Measurements from ENCODE around the gene ZNF581. TPM values are rescaled to one million over a fixed set of nuclear protein-coding genes. Genes with fewer than 3 reads are reported as not detected.

The ZNF581 gene
- total RNA-seq, 1 experiment from 2014 or later = 46.2 TPM

DNA sequence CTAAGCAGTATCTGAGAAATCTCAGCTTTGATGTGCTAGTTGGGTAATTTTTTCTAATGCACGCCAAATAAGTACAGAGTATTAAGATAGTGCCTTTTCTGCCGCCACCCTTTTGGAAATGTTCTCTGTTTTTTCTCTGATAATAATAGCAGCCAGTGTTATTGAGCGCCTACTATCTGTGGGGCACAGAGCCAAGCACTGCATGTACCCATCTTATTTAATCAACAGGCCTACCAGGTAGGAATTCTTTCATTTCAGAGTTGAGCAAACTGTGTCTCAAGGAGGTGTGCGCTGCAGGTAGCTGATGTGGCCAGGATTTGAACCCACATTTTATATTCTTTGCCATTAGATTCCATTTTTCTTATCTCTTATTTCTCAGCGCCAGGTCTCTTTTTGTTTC, 32.9 kb downstream of the ZNF581 start:
- H3K27me3 Mint-ChIP-seq (ENCODE audit: insufficient read depth, unreplicated experiment) = no peaks in the 10 kb centered on the region
- peaks cover 91% of the 10 kb centered on the region for H3K36me3 Mint-ChIP-seq (ENCODE audit: insufficient read depth, unreplicated experiment)
- H3K9me3 Mint-ChIP-seq (ENCODE audit: unreplicated experiment) = no peaks in the 10 kb centered on the region
- Histone ChIP-seq H3K27me3 (replicated peaks; ENCODE audit: control insufficient read depth, insufficient read depth, low read length) (no peaks in the 10 kb centered on the region), H3K4me1 (peaks cover 30% of the 10 kb centered on the region), H3K4me3 (ENCODE audit: low read depth, low read length) (peak overlapping the region; percentile 76), H3K36me3 (ENCODE audit: control insufficient read depth, insufficient read depth, low read length) (peaks cover 5% of the 10 kb centered on the region; the same call in 1 of the 2 replicates), H3K9me3 (no peaks in the 10 kb centered on the region)
- TF ChIP-seq, protein P1, sequence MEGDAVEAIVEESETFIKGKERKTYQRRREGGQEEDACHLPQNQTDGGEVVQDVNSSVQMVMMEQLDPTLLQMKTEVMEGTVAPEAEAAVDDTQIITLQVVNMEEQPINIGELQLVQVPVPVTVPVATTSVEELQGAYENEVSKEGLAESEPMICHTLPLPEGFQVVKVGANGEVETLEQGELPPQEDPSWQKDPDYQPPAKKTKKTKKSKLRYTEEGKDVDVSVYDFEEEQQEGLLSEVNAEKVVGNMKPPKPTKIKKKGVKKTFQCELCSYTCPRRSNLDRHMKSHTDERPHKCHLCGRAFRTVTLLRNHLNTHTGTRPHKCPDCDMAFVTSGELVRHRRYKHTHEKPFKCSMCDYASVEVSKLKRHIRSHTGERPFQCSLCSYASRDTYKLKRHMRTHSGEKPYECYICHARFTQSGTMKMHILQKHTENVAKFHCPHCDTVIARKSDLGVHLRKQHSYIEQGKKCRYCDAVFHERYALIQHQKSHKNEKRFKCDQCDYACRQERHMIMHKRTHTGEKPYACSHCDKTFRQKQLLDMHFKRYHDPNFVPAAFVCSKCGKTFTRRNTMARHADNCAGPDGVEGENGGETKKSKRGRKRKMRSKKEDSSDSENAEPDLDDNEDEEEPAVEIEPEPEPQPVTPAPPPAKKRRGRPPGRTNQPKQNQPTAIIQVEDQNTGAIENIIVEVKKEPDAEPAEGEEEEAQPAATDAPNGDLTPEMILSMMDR (IDR thresholded peaks at IDR 0.05; ENCODE audit: insufficient read depth in 1 of 2, low read depth in 1 of 2, low read length in 1 of 2, severe bottlenecking in 1 of 2, unreplicated experiment in 1 of 2) = no peak
- DNase-seq = no peak
- H3K27ac Mint-ChIP-seq (ENCODE audit: unreplicated experiment) = peak overlapping the region; percentile 66
- intact Hi-C loops (cut with micrococcal nuclease; ENCODE audit: unreplicated experiment) = no loop called here
- ChIA-PET CTCF (interaction anchor here (0.5 kb wide), 1 partner anchor 22 kb away, joined by 3 read pairs; no protein-coding TSS in a partner anchor), POLR2A (interaction anchor here (0.5 kb wide), 1 partner anchor 22 kb away, joined by 4 read pairs; no protein-coding TSS in a partner anchor)
- TSS peak; percentile 38 for BruUV-seq (replicated peaks)
- peak overlapping the region; percentile 94 for H3K4me3 Mint-ChIP-seq (ENCODE audit: unreplicated experiment)
- H3K4me1 Mint-ChIP-seq (ENCODE audit: low read depth, unreplicated experiment) = peaks cover 38% of the 10 kb centered on the region

DNA sequence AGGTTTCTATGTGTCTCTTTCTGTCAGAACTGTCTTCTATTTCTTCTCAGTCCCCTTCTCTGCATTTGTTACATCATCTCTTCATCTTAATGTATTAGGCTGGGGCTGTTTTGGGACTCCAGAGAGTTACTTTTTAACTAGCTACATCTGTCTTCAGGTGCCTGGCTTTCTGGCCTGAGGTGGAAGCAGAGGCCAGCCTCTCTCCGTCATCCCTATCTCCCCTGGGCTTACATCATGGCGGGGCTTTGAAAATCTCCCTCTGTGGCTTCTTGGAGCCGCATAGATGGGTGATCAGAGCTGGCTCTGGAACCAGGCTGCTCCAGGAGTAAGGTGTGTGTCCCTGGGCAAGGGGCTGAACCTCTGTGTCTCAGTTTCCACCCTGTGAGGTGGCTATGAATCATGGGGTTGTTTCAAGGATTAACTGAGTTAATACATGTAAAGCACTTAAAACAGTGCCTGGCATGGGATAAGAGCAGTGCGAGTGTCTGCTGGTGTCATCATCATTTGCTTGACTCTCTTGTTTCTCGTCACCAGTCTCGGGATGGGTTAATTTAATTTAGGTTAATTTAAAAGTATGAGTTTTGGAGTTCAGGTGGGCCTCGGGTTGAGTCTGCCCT, 33.5 kb downstream of the ZNF581 start:
- Histone ChIP-seq H3K9me3 (no peaks in the 10 kb centered on the region), H3K27me3 (replicated peaks; ENCODE audit: control insufficient read depth, insufficient read depth, low read length) (no peaks in the 10 kb centered on the region), H3K4me3 (ENCODE audit: low read depth, low read length) (no peak overlapping the region), H3K4me1 (peaks cover 26% of the 10 kb centered on the region), H3K36me3 (ENCODE audit: control insufficient read depth, insufficient read depth, low read length) (peaks cover 5% of the 10 kb centered on the region; the same call in 1 of the 2 replicates)
- TF ChIP-seq, protein P1 (IDR thresholded peaks at IDR 0.05; ENCODE audit: insufficient read depth in 1 of 2, low read depth in 1 of 2, low read length in 1 of 2, severe bottlenecking in 1 of 2, unreplicated experiment in 1 of 2) = no peak
- H3K27me3 Mint-ChIP-seq (ENCODE audit: insufficient read depth, unreplicated experiment) = no peaks in the 10 kb centered on the region
- peaks cover 88% of the 10 kb centered on the region for H3K36me3 Mint-ChIP-seq (ENCODE audit: insufficient read depth, unreplicated experiment)
- no peak for DNase-seq
- peak overlapping the region; percentile 66 for H3K27ac Mint-ChIP-seq (ENCODE audit: unreplicated experiment)
- CTCF ChIA-PET = interaction anchor here (0.5 kb wide), 1 partner anchor 23 kb away, joined by 3 read pairs; no protein-coding TSS in a partner anchor
- no TSS peak for BruUV-seq (replicated peaks)
- no peaks in the 10 kb centered on the region for H3K9me3 Mint-ChIP-seq (ENCODE audit: unreplicated experiment)
- intact Hi-C loops (cut with micrococcal nuclease; ENCODE audit: unreplicated experiment) = no loop called here
- H3K4me1 Mint-ChIP-seq (ENCODE audit: low read depth, unreplicated experiment) = peaks cover 34% of the 10 kb centered on the region
- peak overlapping the region; percentile 94 for H3K4me3 Mint-ChIP-seq (ENCODE audit: unreplicated experiment)
- POLR2A ChIA-PET = interaction anchor here (0.5 kb wide), 1 partner anchor 23 kb away, joined by 4 read pairs; no protein-coding TSS in a partner anchor

DNA sequence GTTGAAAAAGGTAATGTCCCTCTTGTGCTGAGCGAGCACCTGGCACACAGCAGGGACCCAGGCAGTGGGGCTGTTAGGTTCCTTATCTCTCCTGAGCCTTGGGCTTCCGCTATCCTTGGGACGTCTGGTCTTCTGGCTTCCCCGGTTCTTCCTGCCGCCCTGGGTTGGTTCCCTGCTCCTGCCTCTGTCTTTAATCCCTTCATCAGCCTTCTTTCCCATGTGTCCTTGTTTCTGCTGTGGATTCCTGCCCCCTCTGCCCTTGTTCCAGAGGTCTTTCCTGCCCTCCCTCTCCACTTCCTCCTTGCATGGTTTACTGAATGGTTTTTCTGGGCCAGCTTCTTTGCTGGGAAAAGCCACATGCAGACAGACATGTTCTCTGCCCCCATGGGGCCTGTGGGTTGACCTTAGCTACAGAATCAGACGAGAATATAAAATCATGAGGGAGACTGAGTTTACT, 34.2 kb downstream of the ZNF581 start:
- intact Hi-C loops (cut with micrococcal nuclease; ENCODE audit: unreplicated experiment) = no loop called here

More for the DNA sequence above, 34.2 kb downstream of the ZNF581 start:
- Histone ChIP-seq H3K27me3 (replicated peaks; ENCODE audit: control insufficient read depth, insufficient read depth, low read length) (no peaks in the 10 kb centered on the region), H3K4me1 (peaks cover 32% of the 10 kb centered on the region), H3K4me3 (ENCODE audit: low read depth, low read length) (no peak overlapping the region), H3K36me3 (ENCODE audit: control insufficient read depth, insufficient read depth, low read length) (peaks cover 5% of the 10 kb centered on the region; the same call in 1 of the 2 replicates), H3K9me3 (no peaks in the 10 kb centered on the region)
- Mint-ChIP-seq H3K4me3 (ENCODE audit: unreplicated experiment) (peak overlapping the region; percentile 94), H3K9me3 (ENCODE audit: unreplicated experiment) (no peaks in the 10 kb centered on the region), H3K27me3 (ENCODE audit: insufficient read depth, unreplicated experiment) (no peaks in the 10 kb centered on the region), H3K27ac (ENCODE audit: unreplicated experiment) (peak overlapping the region; percentile 75), H3K36me3 (ENCODE audit: insufficient read depth, unreplicated experiment) (peaks cover 86% of the 10 kb centered on the region), H3K4me1 (ENCODE audit: low read depth, unreplicated experiment) (peaks cover 34% of the 10 kb centered on the region)
- DNase-seq = no peak
- BruUV-seq (replicated peaks) = no TSS peak
- TF ChIP-seq, protein P1 (IDR thresholded peaks at IDR 0.05; ENCODE audit: insufficient read depth in 1 of 2, low read depth in 1 of 2, low read length in 1 of 2, severe bottlenecking in 1 of 2, unreplicated experiment in 1 of 2) = no peak
- ChIA-PET POLR2A (no interaction called here), CTCF (no interaction called here)
